HepG2 (cell line): Measurements from ENCODE around the gene KCNK7. TPM values are rescaled to one million over a fixed set of nuclear protein-coding genes. Genes with fewer than 3 reads are reported as not detected.
A peak's percentile ranks its signal among the peaks of the same experiment; 100 is the strongest.

Experiments used
- ATAD3A ChIP-seq: sonication (generic); formaldehyde crosslinking; IDR thresholded peaks from 2 replicates; pipeline ENCODE4 v1.4.0; 2020; ENCODE audit warnings: missing genetic modification reagents
- DDIT3 ChIP-seq: sonication (generic); formaldehyde crosslinking; IDR thresholded peaks from 2 replicates; pipeline ENCODE4 v1.4.0; 2020; ENCODE audit warnings: mild to moderate bottlenecking, missing genetic modification reagents
- DMTF1 ChIP-seq: sonication (generic); formaldehyde crosslinking; IDR thresholded peaks from 2 replicates; pipeline ENCODE4 v1.4.0; 2020; ENCODE audit warnings: mild to moderate bottlenecking, missing genetic modification reagents
- EED ChIP-seq: sonication (generic); formaldehyde crosslinking; IDR thresholded peaks from 2 replicates; pipeline ENCODE4 v1.5.0; 2020; ENCODE audit warnings: mild to moderate bottlenecking, missing genetic modification reagents
- FLYWCH1 ChIP-seq: sonication (generic); formaldehyde crosslinking; IDR thresholded peaks from 2 replicates; pipeline ENCODE4 v1.8.1; 2023; ENCODE audit warnings: mild to moderate bottlenecking, missing genetic modification reagents
- GATA4 ChIP-seq: sonication (generic); IDR thresholded peaks from 2 replicates; pipeline ENCODE4 v1.6.1; 2016; ENCODE audit warnings: antibody characterized with exemption, low read depth, borderline replicate concordance
- GTF2F1 ChIP-seq: fragments of 150-350 bp; IDR thresholded peaks from 2 replicates; pipeline ENCODE4 v1.6.1; 2014; ENCODE audit warnings: low read length
- HINFP ChIP-seq: sonication (generic); formaldehyde crosslinking; IDR thresholded peaks from 2 replicates; pipeline ENCODE4 v1.4.0; 2020; ENCODE audit warnings: low read depth, mild to moderate bottlenecking, missing genetic modification reagents
- KDM5A ChIP-seq: fragments of 200-600 bp; sonication (generic); IDR thresholded peaks from 2 replicates; pipeline ENCODE4 v1.7.0; 2018; ENCODE audit warnings: antibody characterized with exemption, mild to moderate bottlenecking, low read length, borderline replicate concordance
- NFATC3 ChIP-seq: sonication (generic); formaldehyde crosslinking; IDR thresholded peaks from 2 replicates; pipeline ENCODE4 v1.5.1; 2020; ENCODE audit warnings: mild to moderate bottlenecking, missing genetic modification reagents
- PLSCR1 ChIP-seq: sonication (generic); formaldehyde crosslinking; IDR thresholded peaks from 2 replicates; pipeline ENCODE4 v1.5.0; 2020; ENCODE audit warnings: missing genetic modification reagents, mild to moderate bottlenecking, borderline replicate concordance
- RNF2 ChIP-seq: fragments of 450-650 bp; conservative IDR thresholded peaks from 2 replicates; pipeline ENCODE4 v1.6.1; 2016; ENCODE audit warnings: low read depth
- SKIL ChIP-seq: sonication (generic); formaldehyde crosslinking; IDR thresholded peaks from 2 replicates; pipeline ENCODE4 v1.8.0; 2022; ENCODE audit warnings: missing genetic modification reagents, mild to moderate bottlenecking, moderate library complexity, borderline replicate concordance
- TEAD3 ChIP-seq: optimal IDR thresholded peaks from 2 replicates; pipeline ENCODE3; 2016; ENCODE audit warnings: borderline replicate concordance
- ZBTB25 ChIP-seq: IDR thresholded peaks from 2 replicates; pipeline ENCODE4 v1.6.1; 2018; ENCODE audit warnings: missing genetic modification reagents
- ZNF430 ChIP-seq: sonication (generic); formaldehyde crosslinking; IDR thresholded peaks from 2 replicates; pipeline ENCODE4 v1.9.0; 2021; ENCODE audit warnings: mild to moderate bottlenecking, missing genetic modification reagents
- ZNF446 ChIP-seq: sonication (generic); formaldehyde crosslinking; IDR thresholded peaks from 2 replicates; pipeline ENCODE4 v1.5.0; 2020; ENCODE audit warnings: mild to moderate bottlenecking, missing genetic modification reagents
- ZNF670 ChIP-seq: sonication (generic); formaldehyde crosslinking; IDR thresholded peaks from 2 replicates; pipeline ENCODE4 v1.8.0; 2022; ENCODE audit warnings: mild to moderate bottlenecking, missing genetic modification reagents, borderline replicate concordance
- ZNF704 ChIP-seq: sonication (generic); formaldehyde crosslinking; IDR thresholded peaks from 2 replicates; pipeline ENCODE4 v1.8.1; 2023; ENCODE audit warnings: mild to moderate bottlenecking, inconsistent platforms, moderate library complexity, missing genetic modification reagents, borderline replicate concordance
- ZSCAN31 ChIP-seq: sonication (generic); formaldehyde crosslinking; IDR thresholded peaks from 2 replicates; pipeline ENCODE4 v1.5.0; 2020; ENCODE audit warnings: low read depth, mild to moderate bottlenecking, missing genetic modification reagents
- polyA plus RNA-seq, 8 experiments: library from polyadenylated mRNA; depleted of rRNA in 3 of 8; stranded (reverse) in 7 of 8; unstranded in 1 of 8; fragments of >200 nt; fragmentation: Illumina TruSeq in 4 of 8; extraction: Trizol in 4 of 8; gene quantifications; 2 replicates each; pipeline versions ENCODE4 v1.2.1 to v1.2.3, GENCODE V29; 2011 to 2016; ENCODE audit warnings: low read depth in 4 of 8, missing spikeins in 1 of 8, mixed read lengths in 1 of 8; ENCODE audit not compliant: insufficient read depth in 1 of 8
- total RNA-seq, 5 experiments: library from RNA; depleted of rRNA; stranded (reverse); fragments of >200 nt; fragmentation: Illumina TruSeq; extraction: Trizol; gene quantifications; 2 replicates each; pipeline ENCODE4 v1.2.3, GENCODE V29; 2016; ENCODE audit warnings: low read depth in 1 of 5

Gene KCNK7
- total and polyA plus RNA-seq, 2 of the 13 experiments (the other 11 are each of a cell fraction or from before 2014, with no cell fraction given) = 0.11 TPM; not detected in 1

GRCh38 chr11:65574109-65574810 is 21.3 kb downstream of the KCNK7 start (continued):
- TF ChIP-seq ZNF704 (CRISPR knock-in tag) (no peak), DMTF1 (CRISPR knock-in tag) (no peak), HINFP (CRISPR knock-in tag) (no peak), GTF2F1 (no peak), ZNF430 (CRISPR knock-in tag) (no peak), ZSCAN31 (CRISPR knock-in tag) (no peak), FLYWCH1 (CRISPR knock-in tag) (no peak), ATAD3A (CRISPR knock-in tag) (no peak), KDM5A (no peak), ZBTB25 (peak; percentile 84; the same call in 1 of the 2 replicates), NFATC3 (CRISPR knock-in tag) (no peak), PLSCR1 (CRISPR knock-in tag) (no peak), ZNF446 (no peak), RNF2 (no peak), DDIT3 (CRISPR knock-in tag) (no peak), ZNF670 (CRISPR knock-in tag) (no peak), TEAD3 (CRISPR knock-in tag) (no peak), SKIL (CRISPR knock-in tag) (peak; percentile 42; the same call in 1 of the 2 replicates), EED (CRISPR knock-in tag) (no peak), GATA4 (no peak)
